GM23338 (cell line): ENCODE measurements around the gene CD2BP2. TPM values are rescaled to one million over a fixed set of nuclear protein-coding genes. Genes with fewer than 3 reads are reported as not detected.
A peak's percentile ranks its signal among the peaks of the same experiment; 100 is the strongest.

Source experiments
- ATAC-seq: fragments of 200-7000 bp; cut with Tn5 transposase; 3 replicates; pipeline ENCODE4 v1.9.1; 2020
- DNase-seq: peaks from one replicate; pipeline ENCODE4 v3.0.0-alpha.2; 2015; ENCODE audit warnings: low spot score
- H2AFZ ChIP-seq: fragments of 200-600 bp; sonication (generic); 2 replicates; pipeline ENCODE4 v1.8.0; 2016; ENCODE audit warnings: antibody characterized with exemption, mild to moderate bottlenecking, moderate library complexity
- H3F3A ChIP-seq: fragments of 200-600 bp; sonication (generic); replicated peaks from 2 replicates; pipeline ENCODE4 v1.8.0; 2017; ENCODE audit warnings: antibody characterized with exemption, mixed run types, low read depth
- H3K27ac ChIP-seq: fragments of 200-600 bp; sonication (generic); 2 replicates; pipeline ENCODE4 v1.6.1; 2016; ENCODE audit warnings: low read depth
- H3K27me3 ChIP-seq: fragments of 200-600 bp; sonication (generic); 2 replicates; pipeline ENCODE4 v1.8.0; 2016; ENCODE audit warnings: mild to moderate bottlenecking, mixed run types, moderate library complexity; ENCODE audit not compliant: insufficient read depth
- H3K36me3 ChIP-seq: fragments of 200-600 bp; sonication (generic); 2 replicates; pipeline ENCODE4 v1.8.0; 2016; ENCODE audit warnings: mild to moderate bottlenecking; ENCODE audit not compliant: insufficient read depth
- H3K4me1 ChIP-seq: fragments of 200-600 bp; sonication (generic); 2 replicates; pipeline ENCODE4 v1.8.0; 2016; ENCODE audit warnings: mild to moderate bottlenecking, moderate library complexity; ENCODE audit not compliant: insufficient read depth
- H3K4me2 ChIP-seq: fragments of 200-600 bp; sonication (generic); 2 replicates; pipeline ENCODE4 v1.7.1; 2017; ENCODE audit warnings: mixed run types
- H3K4me3 ChIP-seq: fragments of 200-600 bp; sonication (generic); 2 replicates; pipeline ENCODE4 v1.6.1; 2016; ENCODE audit warnings: mixed run types
- H3K79me2 ChIP-seq: fragments of 200-600 bp; sonication (generic); replicated peaks from 2 replicates; pipeline ENCODE4 v1.8.0; 2017; ENCODE audit warnings: mild to moderate bottlenecking; ENCODE audit not compliant: insufficient read depth
- H3K9me2 ChIP-seq: fragments of 200-600 bp; sonication (generic); 2 replicates; pipeline ENCODE4 v1.8.0; 2017; ENCODE audit not compliant: insufficient read depth
- H4K20me1 ChIP-seq: fragments of 200-600 bp; sonication (generic); replicated peaks from 2 replicates; pipeline ENCODE4 v1.8.0; 2017; ENCODE audit warnings: mild to moderate bottlenecking; ENCODE audit not compliant: insufficient read depth
- H3K27ac Mint-ChIP-seq: 2 replicates; pipeline ENCODE4 v1.8.0; 2020; ENCODE audit warnings: inconsistent platforms, mild to moderate bottlenecking, moderate library complexity, mixed read lengths
- H3K27me3 Mint-ChIP-seq: 3 replicates; pipeline ENCODE4 v1.8.0; 2022; ENCODE audit warnings: low read depth, mild to moderate bottlenecking, moderate library complexity, mixed read lengths, inconsistent platforms; ENCODE audit not compliant: insufficient read depth, poor library complexity
- H3K36me3 Mint-ChIP-seq: 3 replicates; pipeline ENCODE4 v1.8.0; 2021; ENCODE audit warnings: low read depth, mild to moderate bottlenecking, inconsistent platforms, moderate library complexity, mixed read lengths
- H3K4me1 Mint-ChIP-seq: 3 replicates; pipeline ENCODE4 v1.8.0; 2020; ENCODE audit warnings: mild to moderate bottlenecking, inconsistent platforms, mixed read lengths
- H3K4me3 Mint-ChIP-seq: 3 replicates; pipeline ENCODE4 v1.8.0; 2021; ENCODE audit warnings: moderate library complexity, mild to moderate bottlenecking, inconsistent platforms, mixed read lengths
- H3K9me3 Mint-ChIP-seq: 3 replicates; pipeline ENCODE4 v1.8.0; 2020; ENCODE audit warnings: moderate library complexity, mild to moderate bottlenecking, inconsistent platforms, mixed read lengths
- CREB1 ChIP-seq: fragments of 250-450 bp; sonication (Bioruptor Pico); IDR thresholded peaks from 2 replicates; pipeline ENCODE4 v1.5.0; 2020; ENCODE audit warnings: low read depth, mild to moderate bottlenecking, moderate library complexity
- EZH2 ChIP-seq: fragments of 200-600 bp; sonication (generic); IDR thresholded peaks from one replicate; pipeline ENCODE4 v1.8.0; 2017; ENCODE audit warnings: antibody characterized with exemption, mild to moderate bottlenecking, low read depth; ENCODE audit not compliant: unreplicated experiment
- EZH2phosphoT487 ChIP-seq: fragments of 200-600 bp; sonication (generic); IDR thresholded peaks from one replicate; pipeline ENCODE4 v1.8.1; 2018; ENCODE audit warnings: antibody characterized with exemption; ENCODE audit not compliant: unreplicated experiment
- JUNB ChIP-seq: IDR thresholded peaks from one replicate; pipeline ENCODE4 v1.6.1; 2016; ENCODE audit warnings: antibody characterized with exemption; ENCODE audit not compliant: unreplicated experiment
- NANOG ChIP-seq: IDR thresholded peaks from 2 replicates; pipeline ENCODE4 v1.6.1; 2016; ENCODE audit warnings: antibody characterized with exemption, borderline replicate concordance
- STAT1 ChIP-seq: IDR thresholded peaks from one replicate; pipeline ENCODE4 v1.6.1; 2016; ENCODE audit warnings: antibody characterized with exemption; ENCODE audit not compliant: unreplicated experiment
- ZNF331 ChIP-seq: fragments of 250-450 bp; sonication (Bioruptor Pico); IDR thresholded peaks from 2 replicates; pipeline ENCODE4 v1.5.0; 2020; ENCODE audit warnings: low read depth, mild to moderate bottlenecking, moderate library complexity
- polyA plus RNA-seq: library from polyadenylated mRNA; unstranded; fragments of >200 nt; fragmentation: Nextera tagmentation; extraction: Ambion mirVana; gene quantifications from 2 replicates; pipeline ENCODE4 v1.2.1, GENCODE V29; 2016
- total RNA-seq: library from RNA; depleted of rRNA; stranded (reverse); fragments of >200 nt; shearing (Covaris generic); gene quantifications from 2 replicates; pipeline ENCODE4 v1.2.3, GENCODE V29; 2014
- TF ChIP-seq, protein P1 (sequence below): IDR thresholded peaks from one replicate; pipeline ENCODE4 v1.6.1; 2018; ENCODE audit warnings: antibody characterized with exemption; ENCODE audit not compliant: unreplicated experiment
- TF ChIP-seq, protein P2 (sequence below): IDR thresholded peaks from 2 replicates; pipeline ENCODE4 v1.6.1; 2016; ENCODE audit warnings: antibody characterized with exemption
- TF ChIP-seq, protein P3 (sequence below), 2 experiments: fragments of 200-600 bp in 1 of 2; sonication (generic) in 1 of 2; conservative IDR thresholded peaks; 2 replicates each; pipeline versions ENCODE4 v1.5.1 to v1.6.1; 2016 to 2017; ENCODE audit warnings: antibody characterized with exemption in 2 of 2, low read depth in 2 of 2, mild to moderate bottlenecking in 2 of 2, moderate library complexity in 1 of 2

Gene CD2BP2
- total and polyA plus RNA-seq, 2 experiments from 2014 or later = 23.1 to 38.7 TPM

DNA sequence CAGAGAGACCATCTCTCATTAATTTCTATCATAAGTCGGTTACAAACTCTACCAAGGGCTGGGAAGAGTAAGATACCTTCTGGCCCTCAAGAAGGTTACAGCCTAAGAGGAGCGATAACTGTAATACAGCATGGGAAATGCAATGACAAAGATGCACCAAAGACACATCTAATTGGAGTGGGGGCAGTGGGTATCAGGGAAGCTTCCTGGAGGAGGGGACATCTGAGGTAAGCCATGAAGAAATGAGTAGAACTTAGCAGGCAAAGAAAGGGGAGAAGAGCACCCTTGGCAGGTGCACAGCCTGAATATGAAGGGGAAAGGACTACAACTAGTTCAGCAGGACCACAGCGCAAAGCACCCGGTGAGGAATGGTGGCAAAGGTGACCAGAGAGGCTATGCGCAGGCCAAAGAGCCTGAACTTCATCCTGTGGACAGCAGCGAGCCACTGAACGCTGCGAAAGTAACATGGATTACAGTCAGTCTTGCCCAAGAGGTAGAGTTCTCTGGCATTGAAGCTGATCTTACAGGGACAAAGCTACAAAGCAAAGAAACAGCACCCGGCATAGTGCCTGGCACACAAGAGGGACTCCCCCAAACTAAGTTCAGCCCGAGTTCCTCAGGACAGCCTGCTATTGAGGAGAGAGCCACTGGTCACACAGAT is 12.4 kb upstream of the CD2BP2 start:
- H3K27me3 Mint-ChIP-seq = peaks cover 16% of the 10 kb centered on the region
- ATAC-seq (no peak), DNase-seq (no peak)
- Histone ChIP-seq H4K20me1 (peaks cover 14% of the 10 kb centered on the region), H3K27me3 (no peaks in the 10 kb centered on the region), H3K4me3 (no peak overlapping the region; the same call in 1 of the 2 replicates), H3K9me2 (no peaks in the 10 kb centered on the region), H3K4me1 (peaks cover 11% of the 10 kb centered on the region), H3K79me2 (peaks cover 40% of the 10 kb centered on the region), H3K36me3 (no peaks in the 10 kb centered on the region), H2AFZ (no peak overlapping the region), H3F3A (no peaks in the 10 kb centered on the region), H3K27ac (no peak overlapping the region), H3K4me2 (peak overlapping the region; percentile 98)
- no peaks in the 10 kb centered on the region for H3K9me3 Mint-ChIP-seq
- peak overlapping the region; percentile 78; the same call in 2 of the 3 replicates for H3K4me3 Mint-ChIP-seq
- peaks cover 33% of the 10 kb centered on the region for H3K4me1 Mint-ChIP-seq
- TF ChIP-seq STAT1 = no peak
- TF ChIP-seq, protein P1, sequence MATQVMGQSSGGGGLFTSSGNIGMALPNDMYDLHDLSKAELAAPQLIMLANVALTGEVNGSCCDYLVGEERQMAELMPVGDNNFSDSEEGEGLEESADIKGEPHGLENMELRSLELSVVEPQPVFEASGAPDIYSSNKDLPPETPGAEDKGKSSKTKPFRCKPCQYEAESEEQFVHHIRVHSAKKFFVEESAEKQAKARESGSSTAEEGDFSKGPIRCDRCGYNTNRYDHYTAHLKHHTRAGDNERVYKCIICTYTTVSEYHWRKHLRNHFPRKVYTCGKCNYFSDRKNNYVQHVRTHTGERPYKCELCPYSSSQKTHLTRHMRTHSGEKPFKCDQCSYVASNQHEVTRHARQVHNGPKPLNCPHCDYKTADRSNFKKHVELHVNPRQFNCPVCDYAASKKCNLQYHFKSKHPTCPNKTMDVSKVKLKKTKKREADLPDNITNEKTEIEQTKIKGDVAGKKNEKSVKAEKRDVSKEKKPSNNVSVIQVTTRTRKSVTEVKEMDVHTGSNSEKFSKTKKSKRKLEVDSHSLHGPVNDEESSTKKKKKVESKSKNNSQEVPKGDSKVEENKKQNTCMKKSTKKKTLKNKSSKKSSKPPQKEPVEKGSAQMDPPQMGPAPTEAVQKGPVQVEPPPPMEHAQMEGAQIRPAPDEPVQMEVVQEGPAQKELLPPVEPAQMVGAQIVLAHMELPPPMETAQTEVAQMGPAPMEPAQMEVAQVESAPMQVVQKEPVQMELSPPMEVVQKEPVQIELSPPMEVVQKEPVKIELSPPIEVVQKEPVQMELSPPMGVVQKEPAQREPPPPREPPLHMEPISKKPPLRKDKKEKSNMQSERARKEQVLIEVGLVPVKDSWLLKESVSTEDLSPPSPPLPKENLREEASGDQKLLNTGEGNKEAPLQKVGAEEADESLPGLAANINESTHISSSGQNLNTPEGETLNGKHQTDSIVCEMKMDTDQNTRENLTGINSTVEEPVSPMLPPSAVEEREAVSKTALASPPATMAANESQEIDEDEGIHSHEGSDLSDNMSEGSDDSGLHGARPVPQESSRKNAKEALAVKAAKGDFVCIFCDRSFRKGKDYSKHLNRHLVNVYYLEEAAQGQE = no peak
- TF ChIP-seq CREB1 = no peak
- TF ChIP-seq EZH2phosphoT487 = no peak
- no peak for TF ChIP-seq JUNB
- no peak for TF ChIP-seq ZNF331 (CRISPR knock-in tag)
- TF ChIP-seq EZH2 = no peak
- TF ChIP-seq, protein P2, sequence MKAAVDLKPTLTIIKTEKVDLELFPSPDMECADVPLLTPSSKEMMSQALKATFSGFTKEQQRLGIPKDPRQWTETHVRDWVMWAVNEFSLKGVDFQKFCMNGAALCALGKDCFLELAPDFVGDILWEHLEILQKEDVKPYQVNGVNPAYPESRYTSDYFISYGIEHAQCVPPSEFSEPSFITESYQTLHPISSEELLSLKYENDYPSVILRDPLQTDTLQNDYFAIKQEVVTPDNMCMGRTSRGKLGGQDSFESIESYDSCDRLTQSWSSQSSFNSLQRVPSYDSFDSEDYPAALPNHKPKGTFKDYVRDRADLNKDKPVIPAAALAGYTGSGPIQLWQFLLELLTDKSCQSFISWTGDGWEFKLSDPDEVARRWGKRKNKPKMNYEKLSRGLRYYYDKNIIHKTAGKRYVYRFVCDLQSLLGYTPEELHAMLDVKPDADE = no peak
- TF ChIP-seq, protein P3, sequence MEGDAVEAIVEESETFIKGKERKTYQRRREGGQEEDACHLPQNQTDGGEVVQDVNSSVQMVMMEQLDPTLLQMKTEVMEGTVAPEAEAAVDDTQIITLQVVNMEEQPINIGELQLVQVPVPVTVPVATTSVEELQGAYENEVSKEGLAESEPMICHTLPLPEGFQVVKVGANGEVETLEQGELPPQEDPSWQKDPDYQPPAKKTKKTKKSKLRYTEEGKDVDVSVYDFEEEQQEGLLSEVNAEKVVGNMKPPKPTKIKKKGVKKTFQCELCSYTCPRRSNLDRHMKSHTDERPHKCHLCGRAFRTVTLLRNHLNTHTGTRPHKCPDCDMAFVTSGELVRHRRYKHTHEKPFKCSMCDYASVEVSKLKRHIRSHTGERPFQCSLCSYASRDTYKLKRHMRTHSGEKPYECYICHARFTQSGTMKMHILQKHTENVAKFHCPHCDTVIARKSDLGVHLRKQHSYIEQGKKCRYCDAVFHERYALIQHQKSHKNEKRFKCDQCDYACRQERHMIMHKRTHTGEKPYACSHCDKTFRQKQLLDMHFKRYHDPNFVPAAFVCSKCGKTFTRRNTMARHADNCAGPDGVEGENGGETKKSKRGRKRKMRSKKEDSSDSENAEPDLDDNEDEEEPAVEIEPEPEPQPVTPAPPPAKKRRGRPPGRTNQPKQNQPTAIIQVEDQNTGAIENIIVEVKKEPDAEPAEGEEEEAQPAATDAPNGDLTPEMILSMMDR (conservative IDR thresholded peaks at IDR 0.05; ENCODE audit: low read depth in 2 of 2) = no peak
- TF ChIP-seq NANOG = no peak
- H3K27ac Mint-ChIP-seq = no peak overlapping the region
- peaks cover 14% of the 10 kb centered on the region for H3K36me3 Mint-ChIP-seq
